ENCODE results near the gene CACNA1F. TPM values are rescaled to one million over a fixed set of nuclear protein-coding genes. Genes with fewer than 3 reads are reported as not detected.
A peak's percentile ranks its signal among the peaks of the same experiment; 100 is the strongest.

The CACNA1F gene
- total RNA-seq, 1 experiment from 2014 or later: not detected

DNA sequence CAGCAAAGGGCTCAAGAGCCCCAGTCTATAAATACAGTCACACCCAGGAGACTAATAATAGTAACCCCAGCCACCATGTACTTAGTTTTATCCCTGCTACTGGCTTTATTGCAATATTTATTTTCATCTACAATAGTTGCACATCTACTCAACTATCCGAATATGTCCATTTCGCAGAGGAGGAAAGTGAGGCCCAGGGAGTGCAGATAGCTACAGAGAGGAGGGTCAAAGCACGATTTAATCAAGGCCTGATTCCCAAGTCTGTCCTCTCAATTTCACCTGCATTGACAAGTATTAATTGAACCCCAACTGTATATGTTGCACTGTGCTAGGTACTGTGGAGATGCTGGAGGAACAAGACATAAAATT is 65.4 kb downstream of the CACNA1F start:
- ChIA-PET POLR2A (interaction anchor here (0.7 to 4.1 kb wide), 14 partner anchors 9 to 571 kb away, joined by 3 to 48 read pairs (median 8); partner anchors contain the start of genes CCDC120, OTUD5, PPP1R3F and PQBP1), CTCF (interaction anchor here (0.7 kb wide), 1 partner anchor 9 kb away, joined by 3 read pairs; no protein-coding TSS in a partner anchor)
- Mint-ChIP-seq H3K27me3 (ENCODE audit: insufficient read depth, unreplicated experiment) (no peaks in the 10 kb centered on the region), H3K4me1 (ENCODE audit: insufficient read depth, unreplicated experiment) (peaks cover 13% of the 10 kb centered on the region), H3K9me3 (ENCODE audit: unreplicated experiment) (no peaks in the 10 kb centered on the region), H3K36me3 (ENCODE audit: insufficient read depth, unreplicated experiment) (peaks cover 8% of the 10 kb centered on the region), H3K4me3 (ENCODE audit: unreplicated experiment) (peak overlapping the region; percentile 91), H3K27ac (ENCODE audit: low read depth, unreplicated experiment) (peak overlapping the region; percentile 97)
- intact Hi-C loops (cut with micrococcal nuclease): no loop called here
- TF ChIP-seq CTCF (IDR thresholded peaks at IDR 0.05; ENCODE audit: unreplicated experiment): no peak
- no TSS peak for BruUV-seq (replicated peaks)
- no peak for DNase-seq (ENCODE audit: unreplicated experiment)

GRCh38 chrX:49166914-49167739 is 66.0 kb downstream of the CACNA1F start:
- peak; percentile 88 for DNase-seq (ENCODE audit: unreplicated experiment)
- Mint-ChIP-seq H3K27ac (ENCODE audit: low read depth, unreplicated experiment) (peak overlapping the region; percentile 97), H3K9me3 (ENCODE audit: unreplicated experiment) (no peaks in the 10 kb centered on the region), H3K4me1 (ENCODE audit: insufficient read depth, unreplicated experiment) (peaks cover 13% of the 10 kb centered on the region), H3K27me3 (ENCODE audit: insufficient read depth, unreplicated experiment) (no peaks in the 10 kb centered on the region), H3K36me3 (ENCODE audit: insufficient read depth, unreplicated experiment) (peaks cover 4% of the 10 kb centered on the region), H3K4me3 (ENCODE audit: unreplicated experiment) (peak overlapping the region; percentile 91)
- BruUV-seq (replicated peaks): TSS peak; percentile 50
- CTCF ChIA-PET: interaction anchor here (0.6 to 1.7 kb wide), 4 partner anchors 11 to 590 kb away, joined by 3 to 6 read pairs (median 4); no protein-coding TSS in a partner anchor
- intact Hi-C loops (cut with micrococcal nuclease): loop anchor here (1.0 kb wide), 2 partner anchors 11 to 17 kb away; no protein-coding TSS in a partner anchor
- TF ChIP-seq CTCF (IDR thresholded peaks at IDR 0.05; ENCODE audit: unreplicated experiment): no peak
- POLR2A ChIA-PET: interaction anchor here (0.7 to 4.1 kb wide), 23 partner anchors 10 to 572 kb away, joined by 3 to 48 read pairs (median 6); partner anchors contain the start of genes CCDC120, GRIPAP1, HDAC6 and OTUD5

- ChIA-PET CTCF (interaction anchor here (0.9 to 1.7 kb wide), 3 partner anchors 10 to 69 kb away, joined by 3 to 6 read pairs (median 4); no protein-coding TSS in a partner anchor), POLR2A (interaction anchor here (0.7 to 4.1 kb wide), 18 partner anchors 11 to 429 kb away, joined by 3 to 48 read pairs (median 7); partner anchors contain the start of genes CCDC120, GRIPAP1, HDAC6 and OTUD5)
- BruUV-seq (replicated peaks): TSS peak; percentile 43
- Mint-ChIP-seq H3K4me1 (ENCODE audit: insufficient read depth, unreplicated experiment) (peaks cover 13% of the 10 kb centered on the region), H3K9me3 (ENCODE audit: unreplicated experiment) (no peaks in the 10 kb centered on the region), H3K27me3 (ENCODE audit: insufficient read depth, unreplicated experiment) (no peaks in the 10 kb centered on the region), H3K36me3 (ENCODE audit: insufficient read depth, unreplicated experiment) (no peaks in the 10 kb centered on the region), H3K27ac (ENCODE audit: low read depth, unreplicated experiment) (peak overlapping the region; percentile 97), H3K4me3 (ENCODE audit: unreplicated experiment) (peak overlapping the region; percentile 91)
- intact Hi-C loops (cut with micrococcal nuclease): loop anchor here (1.0 kb wide), 2 partner anchors 10 to 18 kb away; no protein-coding TSS in a partner anchor
- TF ChIP-seq CTCF (IDR thresholded peaks at IDR 0.05; ENCODE audit: unreplicated experiment): peak; percentile 21
- DNase-seq (ENCODE audit: unreplicated experiment): peak; percentile 88
These were observed 66.9 kb downstream of the CACNA1F start for GRCh38 chrX:49165901-49166881.
